SU-DHL-6 (cell line): Measurements from ENCODE around the gene ABCC3.
"Not testable (repeated sequence)": the region's sequence is repeated elsewhere in the genome, so short reads cannot be mapped to it uniquely, and the experiment has no call there.

Experiments
- H2AFZ ChIP-seq: fragments of 200-600 bp; sonication (generic); 2 replicates; pipeline ENCODE4 v1.6.1; 2014; ENCODE audit warnings: low read depth, mild to moderate bottlenecking, moderate library complexity, mixed read lengths, antibody characterized with exemption, low read length; ENCODE audit not compliant: severe bottlenecking
- H3F3A ChIP-seq: fragments of 200-600 bp; shearing (Covaris generic); 2 replicates; pipeline ENCODE4 v1.6.0; 2016; ENCODE audit warnings: antibody characterized with exemption, mild to moderate bottlenecking; ENCODE audit not compliant: insufficient read depth
- H3K27ac ChIP-seq: fragments of 200-600 bp; sonication (generic); 2 replicates; pipeline ENCODE4 v1.5.1; 2016; ENCODE audit warnings: low read depth, mild to moderate bottlenecking, low read length, moderate library complexity, mixed read lengths
- H3K27me3 ChIP-seq: fragments of 200-600 bp; sonication (generic), shearing (Covaris generic); 2 replicates; pipeline ENCODE4 v1.6.0; 2014; ENCODE audit warnings: mild to moderate bottlenecking, low read length
- H3K36me3 ChIP-seq: fragments of 200-600 bp; sonication (generic); 2 replicates; pipeline ENCODE4 v1.6.1; 2014; ENCODE audit warnings: mild to moderate bottlenecking, low read length, mixed read lengths
- H3K4me2 ChIP-seq: fragments of 300-600, 200-600 bp; shearing (Covaris generic), sonication (generic); 2 replicates; pipeline ENCODE4 v1.6.0; 2014; ENCODE audit warnings: low read length, low read depth, mild to moderate bottlenecking; ENCODE audit not compliant: poor library complexity, severe bottlenecking
- H3K4me3 ChIP-seq: fragments of 200-600 bp; sonication (generic); 2 replicates; pipeline ENCODE4 v1.5.1; 2014; ENCODE audit warnings: antibody characterized with exemption, low read length, mild to moderate bottlenecking, mixed read lengths; ENCODE audit not compliant: insufficient read depth, poor library complexity, severe bottlenecking
- H3K79me2 ChIP-seq: fragments of 200-600 bp; sonication (generic); 2 replicates; pipeline ENCODE4 v1.6.1; 2014; ENCODE audit warnings: mild to moderate bottlenecking, low read length, moderate library complexity; ENCODE audit not compliant: insufficient read depth
- H3K9ac ChIP-seq: fragments of 200-600 bp; sonication (generic); 2 replicates; pipeline ENCODE4 v1.7.0; 2014; ENCODE audit warnings: mild to moderate bottlenecking, low read length
- H3K9me2 ChIP-seq: fragments of 200-600 bp; sonication (generic); replicated peaks from 2 replicates; pipeline ENCODE4 v1.6.1; 2014; ENCODE audit warnings: low read length; ENCODE audit not compliant: insufficient read depth
- H3K9me3 ChIP-seq: fragments of 200-600 bp; sonication (generic); 2 replicates; pipeline ENCODE4 v1.6.1; 2014; ENCODE audit warnings: low read length, mixed read lengths; ENCODE audit not compliant: insufficient read depth
- H4K20me1 ChIP-seq: fragments of 200-600 bp; sonication (generic); 2 replicates; pipeline ENCODE4 v1.6.1; 2014; ENCODE audit warnings: low read depth, mild to moderate bottlenecking, antibody characterized with exemption, low read length, moderate library complexity, mixed read lengths
- EZH2phosphoT487 ChIP-seq: fragments of 200-600 bp; sonication (generic), shearing (Covaris generic); conservative IDR thresholded peaks from 2 replicates; pipeline ENCODE4 v1.6.1; 2018; ENCODE audit warnings: mild to moderate bottlenecking, antibody characterized with exemption, low read length, moderate library complexity, mixed read lengths
- TF ChIP-seq, protein P1 (sequence below): fragments of 200-600 bp; sonication (generic); IDR thresholded peaks from one replicate; pipeline ENCODE4 v1.5.1; 2017; ENCODE audit warnings: antibody characterized with exemption, mild to moderate bottlenecking, low read length, moderate library complexity; ENCODE audit not compliant: insufficient read depth, poor library complexity, severe bottlenecking

The ABCC3 gene

GRCh38 chr17:50680126-50680525 lies 45.4 kb downstream of the ABCC3 start:
- Histone ChIP-seq H3K4me2 (no peak overlapping the region), H3F3A (no peaks in the 10 kb centered on the region), H3K9ac (no peak overlapping the region), H3K27ac (no peak overlapping the region), H3K9me2 (no peaks in the 10 kb centered on the region), H3K4me3 (no peak overlapping the region), H3K79me2 (no peaks in the 10 kb centered on the region), H3K36me3 (no peaks in the 10 kb centered on the region), H2AFZ (no peak overlapping the region), H3K9me3 (no peaks in the 10 kb centered on the region), H3K27me3 (no peaks in the 10 kb centered on the region), H4K20me1 (no peaks in the 10 kb centered on the region)
- no peak for TF ChIP-seq EZH2phosphoT487
- TF ChIP-seq, protein P1, sequence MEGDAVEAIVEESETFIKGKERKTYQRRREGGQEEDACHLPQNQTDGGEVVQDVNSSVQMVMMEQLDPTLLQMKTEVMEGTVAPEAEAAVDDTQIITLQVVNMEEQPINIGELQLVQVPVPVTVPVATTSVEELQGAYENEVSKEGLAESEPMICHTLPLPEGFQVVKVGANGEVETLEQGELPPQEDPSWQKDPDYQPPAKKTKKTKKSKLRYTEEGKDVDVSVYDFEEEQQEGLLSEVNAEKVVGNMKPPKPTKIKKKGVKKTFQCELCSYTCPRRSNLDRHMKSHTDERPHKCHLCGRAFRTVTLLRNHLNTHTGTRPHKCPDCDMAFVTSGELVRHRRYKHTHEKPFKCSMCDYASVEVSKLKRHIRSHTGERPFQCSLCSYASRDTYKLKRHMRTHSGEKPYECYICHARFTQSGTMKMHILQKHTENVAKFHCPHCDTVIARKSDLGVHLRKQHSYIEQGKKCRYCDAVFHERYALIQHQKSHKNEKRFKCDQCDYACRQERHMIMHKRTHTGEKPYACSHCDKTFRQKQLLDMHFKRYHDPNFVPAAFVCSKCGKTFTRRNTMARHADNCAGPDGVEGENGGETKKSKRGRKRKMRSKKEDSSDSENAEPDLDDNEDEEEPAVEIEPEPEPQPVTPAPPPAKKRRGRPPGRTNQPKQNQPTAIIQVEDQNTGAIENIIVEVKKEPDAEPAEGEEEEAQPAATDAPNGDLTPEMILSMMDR = no peak

GRCh38 chr17:50680543-50681262 lies 46.0 kb downstream of the ABCC3 start:
- H3K9me2 ChIP-seq, H2AFZ ChIP-seq, H3K36me3 ChIP-seq, H3K4me2 ChIP-seq, H3K27ac ChIP-seq, H3K27me3 ChIP-seq, H3K4me3 ChIP-seq, H3K79me2 ChIP-seq, H3F3A ChIP-seq, H4K20me1 ChIP-seq, H3K9ac ChIP-seq, H3K9me3 ChIP-seq: not testable (repeated sequence)

DNA sequence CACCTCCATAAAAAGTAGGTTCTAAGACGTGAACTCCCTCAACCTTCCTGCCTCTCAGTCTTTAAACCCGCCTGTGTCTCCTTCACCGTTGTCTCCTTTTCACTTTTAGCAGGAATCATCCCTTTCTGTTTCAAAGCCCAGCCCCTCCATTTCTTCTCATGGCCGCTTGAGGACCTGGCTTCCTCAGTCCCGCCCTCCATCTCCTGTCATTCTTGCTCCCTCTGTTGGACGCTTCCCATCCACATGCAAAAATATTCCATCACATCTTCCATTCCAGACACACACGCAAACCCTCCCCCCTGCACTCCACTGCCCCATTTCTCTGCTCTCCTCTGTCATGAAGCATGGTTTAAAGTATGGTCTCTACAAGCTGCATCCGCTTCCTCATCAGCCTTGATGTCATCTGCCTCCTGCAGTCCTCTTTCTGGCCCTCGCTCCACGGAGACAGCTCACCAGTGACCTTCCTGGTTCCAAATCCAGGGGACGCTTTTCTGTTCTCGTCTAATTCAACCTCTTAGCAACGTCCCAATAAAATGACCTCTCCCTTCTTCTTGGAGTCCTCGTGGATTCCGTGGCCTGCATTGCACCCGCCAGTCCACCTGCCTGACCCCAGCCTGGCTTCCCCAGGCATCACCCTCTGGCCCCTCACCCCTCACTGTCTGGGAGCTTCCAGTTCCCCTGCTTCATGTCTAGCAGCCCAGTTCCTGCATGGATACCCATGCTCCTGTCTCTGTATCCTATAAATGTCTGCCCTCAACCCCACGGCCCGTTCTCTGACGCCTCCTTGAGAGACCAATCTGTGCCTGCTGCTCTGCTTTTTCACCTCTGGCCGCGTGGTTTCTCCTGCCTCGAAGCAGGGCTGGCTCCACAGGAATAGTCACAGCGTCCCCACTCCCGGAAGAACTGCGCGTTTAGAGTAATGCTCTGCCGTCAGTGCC lies 46.9 kb downstream of the ABCC3 start:
- no peaks in the 10 kb centered on the region for H3K79me2 ChIP-seq
- H3K27me3 ChIP-seq = no peaks in the 10 kb centered on the region
- no peaks in the 10 kb centered on the region for H4K20me1 ChIP-seq
- no peak overlapping the region for H3K27ac ChIP-seq
- TF ChIP-seq, protein P1 = no peak
- TF ChIP-seq EZH2phosphoT487 = no peak
- no peak overlapping the region for H3K4me3 ChIP-seq
- H3K9ac ChIP-seq = no peak overlapping the region
- no peaks in the 10 kb centered on the region for H3K36me3 ChIP-seq
- H2AFZ ChIP-seq = no peak overlapping the region
- no peaks in the 10 kb centered on the region for H3K9me2 ChIP-seq
- no peaks in the 10 kb centered on the region for H3F3A ChIP-seq
- no peaks in the 10 kb centered on the region for H3K9me3 ChIP-seq
- no peak overlapping the region for H3K4me2 ChIP-seq

- TF ChIP-seq, protein P1 = no peak
- TF ChIP-seq EZH2phosphoT487 = no peak
Observed at GRCh38 chr17:50682441-50682840, 47.8 kb downstream of the ABCC3 start.

More at GRCh38 chr17:50682441-50682840, 47.8 kb downstream of the ABCC3 start:
- no peaks in the 10 kb centered on the region for H3K36me3 ChIP-seq
- H3F3A ChIP-seq = no peaks in the 10 kb centered on the region
- H3K9me3 ChIP-seq = no peaks in the 10 kb centered on the region
- H3K27me3 ChIP-seq = no peaks in the 10 kb centered on the region
- H3K4me2 ChIP-seq = no peak overlapping the region
- H3K27ac ChIP-seq = no peak overlapping the region
- H2AFZ ChIP-seq = no peak overlapping the region
- H3K79me2 ChIP-seq = no peaks in the 10 kb centered on the region
- no peak overlapping the region for H3K4me3 ChIP-seq
- H4K20me1 ChIP-seq = no peaks in the 10 kb centered on the region
- H3K9me2 ChIP-seq = no peaks in the 10 kb centered on the region
- H3K9ac ChIP-seq = no peak overlapping the region
